ENCODE data around the gene FAM9C. TPM values are rescaled to one million over a fixed set of nuclear protein-coding genes. Genes with fewer than 3 reads are reported as not detected.

FAM9C gene
- total RNA-seq, 2 donors from 2014 or later = not detected

- no peaks in the 10 kb centered on the region for H3K27me3 ChIP-seq
- intact Hi-C loops (cut with DNase I) = no loop called here
- DNase-seq (no peak), ATAC-seq (no peak)
- TF ChIP-seq POLR2A (IDR thresholded peaks at IDR 0.05) (no peak), CTCF (IDR thresholded peaks at IDR 0.05) (no peak)
- H3K4me1 ChIP-seq = peaks cover 10% of the 10 kb centered on the region
- no peaks in the 10 kb centered on the region for H3K36me3 ChIP-seq (replicated peaks in 1 of 2; ENCODE audit: insufficient read depth in 1 of 2, low read depth in 2 of 2)
- no peaks in the 10 kb centered on the region for H3K9me3 ChIP-seq
- no peak overlapping the region for H3K4me3 ChIP-seq
- no peak overlapping the region for H3K27ac ChIP-seq
- 81% methylated on average over 4 of the region's 4 CpGs for WGBS, 2 donors
Measured at GRCh38 chrX:13076176-13076961, 31.9 kb upstream of the FAM9C start.

GRCh38 chrX:13074297-13075262, 30.2 kb upstream of the FAM9C start:
- intact Hi-C loops (cut with DNase I) = no loop called here
- ATAC-seq = no peak

GRCh38 chrX:13069771-13070416, 25.5 kb upstream of the FAM9C start:
- Histone ChIP-seq H3K27me3 (no peaks in the 10 kb centered on the region), H3K36me3 (replicated peaks in 1 of 2; ENCODE audit: insufficient read depth in 1 of 2, low read depth in 2 of 2) (no peaks in the 10 kb centered on the region), H3K4me3 (no peak overlapping the region), H3K4me1 (no peaks in the 10 kb centered on the region), H3K9me3 (no peaks in the 10 kb centered on the region), H3K27ac (no peak overlapping the region)
- intact Hi-C loops (cut with DNase I) = no loop called here
- DNase-seq = no peak
- TF ChIP-seq POLR2A (IDR thresholded peaks at IDR 0.05) = no peak
- TF ChIP-seq CTCF (IDR thresholded peaks at IDR 0.05) = no peak
- ATAC-seq = no peak
- 81 to 84% methylated on average over 3 of the region's 3 CpGs for WGBS, 2 donors

More at GRCh38 chrX:13074297-13075262, 30.2 kb upstream of the FAM9C start:
- H3K9me3 ChIP-seq = no peaks in the 10 kb centered on the region
- H3K36me3 ChIP-seq (replicated peaks in 1 of 2; ENCODE audit: insufficient read depth in 1 of 2, low read depth in 2 of 2) = no peaks in the 10 kb centered on the region
- H3K4me1 ChIP-seq = peaks cover 10% of the 10 kb centered on the region
- TF ChIP-seq POLR2A (IDR thresholded peaks at IDR 0.05) (no peak), CTCF (IDR thresholded peaks at IDR 0.05) (no peak)
- no peak overlapping the region for H3K27ac ChIP-seq
- 85 to 93% methylated on average over 9 of the region's 9 CpGs for WGBS, 2 donors
- no peaks in the 10 kb centered on the region for H3K27me3 ChIP-seq
- DNase-seq = no peak
- no peak overlapping the region for H3K4me3 ChIP-seq

GRCh38 chrX:13068651-13069050, 24.2 kb upstream of the FAM9C start:
- intact Hi-C loops (cut with DNase I) = no loop called here

More at GRCh38 chrX:13068651-13069050, 24.2 kb upstream of the FAM9C start:
- WGBS, 2 donors = 50 to 86% methylated on average over 1 of the region's 1 CpG
- TF ChIP-seq POLR2A (IDR thresholded peaks at IDR 0.05) (no peak), CTCF (IDR thresholded peaks at IDR 0.05) (no peak)
- Histone ChIP-seq H3K4me3 (no peak overlapping the region), H3K27ac (no peak overlapping the region), H3K9me3 (no peaks in the 10 kb centered on the region), H3K27me3 (no peaks in the 10 kb centered on the region), H3K4me1 (no peaks in the 10 kb centered on the region), H3K36me3 (replicated peaks in 1 of 2; ENCODE audit: insufficient read depth in 1 of 2, low read depth in 2 of 2) (no peaks in the 10 kb centered on the region)
- ATAC-seq (no peak), DNase-seq (no peak)

Measured in body of pancreas (tissue), 4 donors.